ENCODE measurements around the gene ASB15.

DNA sequence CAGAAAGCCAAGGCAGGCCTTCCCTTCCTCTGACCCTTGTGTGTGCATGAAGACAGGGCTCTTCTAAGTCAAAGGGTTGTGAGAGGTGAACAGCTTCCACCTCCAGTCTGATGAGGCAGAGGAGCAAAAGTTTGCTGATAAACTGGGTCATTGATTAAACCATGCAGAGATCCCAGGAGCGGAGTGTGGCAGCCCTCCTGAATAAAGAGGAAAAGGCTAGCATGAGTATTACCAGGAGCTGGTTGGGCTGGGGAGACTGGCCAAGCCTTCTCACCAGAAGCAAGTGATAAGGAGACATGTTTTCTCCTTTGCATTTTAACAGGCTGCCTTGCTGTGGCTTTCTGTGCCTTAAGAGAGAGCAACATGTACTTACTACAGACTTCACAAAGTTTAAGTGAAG, 64.3 kb downstream of the ASB15 start:
- TF ChIP-seq ZFP30 (CRISPR knock-in tag; IDR thresholded peaks at IDR 0.05), result no peak
- no peak for TF ChIP-seq ARNTL (CRISPR knock-in tag; IDR thresholded peaks at IDR 0.05; ENCODE audit: borderline replicate concordance, low read depth)
- TF ChIP-seq, protein P1, sequence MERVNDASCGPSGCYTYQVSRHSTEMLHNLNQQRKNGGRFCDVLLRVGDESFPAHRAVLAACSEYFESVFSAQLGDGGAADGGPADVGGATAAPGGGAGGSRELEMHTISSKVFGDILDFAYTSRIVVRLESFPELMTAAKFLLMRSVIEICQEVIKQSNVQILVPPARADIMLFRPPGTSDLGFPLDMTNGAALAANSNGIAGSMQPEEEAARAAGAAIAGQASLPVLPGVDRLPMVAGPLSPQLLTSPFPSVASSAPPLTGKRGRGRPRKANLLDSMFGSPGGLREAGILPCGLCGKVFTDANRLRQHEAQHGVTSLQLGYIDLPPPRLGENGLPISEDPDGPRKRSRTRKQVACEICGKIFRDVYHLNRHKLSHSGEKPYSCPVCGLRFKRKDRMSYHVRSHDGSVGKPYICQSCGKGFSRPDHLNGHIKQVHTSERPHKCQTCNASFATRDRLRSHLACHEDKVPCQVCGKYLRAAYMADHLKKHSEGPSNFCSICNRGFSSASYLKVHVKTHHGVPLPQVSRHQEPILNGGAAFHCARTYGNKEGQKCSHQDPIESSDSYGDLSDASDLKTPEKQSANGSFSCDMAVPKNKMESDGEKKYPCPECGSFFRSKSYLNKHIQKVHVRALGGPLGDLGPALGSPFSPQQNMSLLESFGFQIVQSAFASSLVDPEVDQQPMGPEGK (CRISPR knock-in tag; IDR thresholded peaks at IDR 0.05; ENCODE audit: borderline replicate concordance), result no peak
- no peak for TF ChIP-seq ZNF565 (CRISPR knock-in tag; conservative IDR thresholded peaks at IDR 0.05; ENCODE audit: low read depth)
- TF ChIP-seq, protein P2, sequence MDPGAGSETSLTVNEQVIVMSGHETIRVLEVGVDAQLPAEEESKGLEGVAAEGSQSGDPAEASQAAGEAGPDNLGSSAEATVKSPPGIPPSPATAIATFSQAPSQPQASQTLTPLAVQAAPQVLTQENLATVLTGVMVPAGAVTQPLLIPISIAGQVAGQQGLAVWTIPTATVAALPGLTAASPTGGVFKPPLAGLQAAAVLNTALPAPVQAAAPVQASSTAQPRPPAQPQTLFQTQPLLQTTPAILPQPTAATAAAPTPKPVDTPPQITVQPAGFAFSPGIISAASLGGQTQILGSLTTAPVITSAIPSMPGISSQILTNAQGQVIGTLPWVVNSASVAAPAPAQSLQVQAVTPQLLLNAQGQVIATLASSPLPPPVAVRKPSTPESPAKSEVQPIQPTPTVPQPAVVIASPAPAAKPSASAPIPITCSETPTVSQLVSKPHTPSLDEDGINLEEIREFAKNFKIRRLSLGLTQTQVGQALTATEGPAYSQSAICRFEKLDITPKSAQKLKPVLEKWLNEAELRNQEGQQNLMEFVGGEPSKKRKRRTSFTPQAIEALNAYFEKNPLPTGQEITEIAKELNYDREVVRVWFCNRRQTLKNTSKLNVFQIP (CRISPR knock-in tag; IDR thresholded peaks at IDR 0.05; ENCODE audit: borderline replicate concordance, low read depth), result no peak
- no peak for TF ChIP-seq ZNF8 (CRISPR knock-in tag; IDR thresholded peaks at IDR 0.05)
- no peak for TF ChIP-seq GLIS3 (CRISPR knock-in tag; IDR thresholded peaks at IDR 0.05)
- TF ChIP-seq ZFP3 (CRISPR knock-in tag; IDR thresholded peaks at IDR 0.05), result no peak
- no peak for TF ChIP-seq OSR1 (CRISPR knock-in tag; IDR thresholded peaks at IDR 0.05)
- no peak for TF ChIP-seq ZNF70 (CRISPR knock-in tag; IDR thresholded peaks at IDR 0.05)
